Measurements from ENCODE around the gene AQP2.

GRCh38 chr12:50003595-50003994, 53.1 kb downstream of the AQP2 start:
- TF ChIP-seq CTCF (IDR thresholded peaks at IDR 0.05; ENCODE audit: low read length), result no peak
- TF ChIP-seq EZH2 (IDR thresholded peaks at IDR 0.05; ENCODE audit: borderline replicate concordance, low read length), result no peak

All from OCI-LY1 (cell line).